Muscle of back (tissue), 13 donors: ENCODE measurements around the gene RIMBP3B. TPM values are rescaled to one million over a fixed set of nuclear protein-coding genes. Genes with fewer than 3 reads are reported as not detected.
"Not testable (repeated sequence)": the region's sequence is repeated elsewhere in the genome, so short reads cannot be mapped to it uniquely, and the experiment has no call there.

Experiments used
- DNase-seq, 3 donors: peaks; one replicate each; pipeline versions ENCODE4 v3.0.0 to v3.0.0-alpha.2; 2013
- long read RNA-seq, 9 donors: transcript quantifications; one replicate each; lab custom pipeline, GENCODE V29; 2026
- polyA plus RNA-seq, 10 donors: library from polyadenylated mRNA; unstranded; fragments of 120-200 nt; gene quantifications; one replicate each; pipeline ENCODE4 v1.2.1, GENCODE V29; 2013; ENCODE audit not compliant: insufficient read length in 10 of 10

The RIMBP3B gene
- not detected for polyA plus RNA-seq
- long read RNA-seq, donor 1: 0 reads
- long read RNA-seq, donor 2, full-length matches to known transcripts: 1 of 1 reads
- long read RNA-seq, donor 2, partial matches to known transcripts: 0 of 1 reads
- long read RNA-seq, donor 2, other reads (novel, unspliced or antisense): 0 of 1 reads
- long read RNA-seq, donor 3: 0 reads
- long read RNA-seq, donor 4: 0 reads
- long read RNA-seq, donor 5: 0 reads
- long read RNA-seq, donor 6: 0 reads
- long read RNA-seq, donor 7: 0 reads
- long read RNA-seq, donor 8: 0 reads
- long read RNA-seq, donor 9: 0 reads

DNA sequence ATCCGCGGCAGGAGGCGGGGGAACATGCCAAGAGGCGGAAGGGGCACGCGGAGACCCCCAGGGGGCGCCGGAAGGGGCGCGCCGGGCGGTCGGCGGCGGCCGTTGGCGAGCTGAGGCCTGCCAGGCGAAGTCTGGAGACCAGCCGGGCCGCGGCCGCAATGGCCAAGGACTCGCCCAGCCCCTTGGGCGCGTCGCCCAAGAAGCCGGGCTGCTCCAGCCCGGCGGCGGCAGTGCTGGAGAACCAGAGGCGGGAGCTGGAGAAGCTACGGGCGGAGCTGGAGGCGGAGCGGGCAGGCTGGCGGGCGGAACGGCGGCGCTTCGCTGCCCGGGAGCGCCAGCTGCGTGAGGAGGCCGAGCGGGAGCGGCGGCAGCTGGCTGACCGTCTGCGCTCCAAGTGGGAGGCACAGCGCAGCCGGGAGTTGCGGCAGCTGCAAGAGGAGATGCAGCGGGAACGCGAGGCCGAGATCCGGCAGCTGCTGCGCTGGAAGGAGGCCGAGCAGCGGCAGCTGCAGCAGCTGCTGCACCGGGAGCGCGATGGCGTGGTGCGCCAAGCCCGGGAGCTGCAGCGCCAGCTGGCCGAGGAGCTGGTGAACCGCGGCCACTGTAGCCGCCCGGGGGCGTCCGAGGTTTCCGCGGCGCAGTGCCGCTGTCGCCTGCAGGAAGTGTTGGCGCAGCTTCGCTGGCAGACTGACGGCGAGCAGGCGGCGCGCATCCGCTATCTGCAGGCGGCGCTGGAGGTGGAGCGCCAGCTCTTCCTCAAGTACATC is at the start of gene RIMBP3B:
Gene RIMBP3B (plus strand): TSS at position 51 of the 767 bp plus-strand sequence. CDS start 108 bp downstream, at position 159.
- DNase-seq: not testable (repeated sequence)

DNA sequence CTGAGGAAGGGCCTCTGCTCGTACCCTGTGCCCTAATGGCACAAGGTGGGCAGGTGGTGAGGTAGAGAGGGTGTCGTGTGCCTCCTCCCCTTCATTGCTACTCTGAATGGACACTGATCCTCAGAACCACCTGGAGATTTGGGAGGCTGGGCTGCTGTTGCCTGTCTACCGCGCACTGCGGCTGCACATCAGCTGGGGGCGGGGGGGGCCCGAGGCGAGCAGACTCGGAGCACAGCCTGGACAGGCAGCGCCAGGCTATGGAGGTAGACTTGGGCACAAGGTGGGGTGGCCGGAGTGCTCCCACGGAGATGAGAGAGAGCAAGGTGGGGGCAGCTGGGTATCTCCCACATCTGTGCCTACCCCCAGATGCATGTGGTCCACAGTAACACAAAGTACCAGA is 26.0 kb upstream of the RIMBP3B start:
- not testable (repeated sequence) for DNase-seq

DNA sequence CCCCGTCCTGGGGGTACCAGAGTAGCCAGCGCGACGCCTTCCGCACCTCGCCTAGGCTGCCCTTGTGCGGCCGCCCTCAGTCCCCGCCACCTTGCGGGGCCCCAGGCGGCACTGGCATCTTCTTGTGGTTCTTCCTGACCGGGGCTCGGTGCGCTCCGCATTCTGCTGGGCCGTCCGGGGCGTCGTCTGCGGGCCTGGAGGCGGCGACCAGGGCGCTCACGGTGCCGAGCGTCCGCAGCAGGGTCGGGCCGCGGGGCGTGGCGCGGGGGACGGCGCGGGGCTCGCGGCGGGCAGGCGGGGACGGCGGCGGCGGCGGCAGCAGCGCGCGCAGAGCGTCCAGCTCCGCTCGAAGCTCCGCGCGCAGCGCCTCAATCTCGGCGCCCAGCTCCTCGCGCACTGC is 23.0 kb upstream of the RIMBP3B start:
- not testable (repeated sequence) for DNase-seq

- DNase-seq: not testable (repeated sequence)
Observed at GRCh38 chr22:21362473-21362872, 21.1 kb upstream of the RIMBP3B start.

GRCh38 chr22:21363061-21363460 is 20.5 kb upstream of the RIMBP3B start:
- not testable (repeated sequence) for DNase-seq

- not testable (repeated sequence) for DNase-seq
Observed at GRCh38 chr22:21363803-21364202, 19.7 kb upstream of the RIMBP3B start.

GRCh38 chr22:21364362-21364761 is 19.2 kb upstream of the RIMBP3B start:
- DNase-seq: not testable (repeated sequence)

DNA sequence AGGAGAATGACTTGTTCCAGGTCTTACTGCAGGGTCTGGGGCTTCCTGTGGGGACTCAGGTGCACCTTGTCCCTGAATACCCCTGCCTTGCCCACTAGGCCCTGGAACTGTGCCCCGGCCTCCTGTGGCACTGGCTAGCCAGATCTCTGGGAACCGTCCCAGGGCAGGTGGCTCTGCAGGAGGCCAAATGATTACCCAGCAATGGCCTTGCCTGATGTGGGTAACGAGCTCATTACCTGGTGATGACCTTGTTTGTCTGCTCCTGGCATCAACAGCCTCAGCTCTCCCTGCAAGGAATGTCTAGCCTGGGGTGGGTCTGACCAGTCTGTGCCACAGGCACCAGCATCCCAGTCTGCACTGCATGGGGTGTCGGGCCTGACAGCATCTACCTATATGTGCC is 18.2 kb upstream of the RIMBP3B start:
- DNase-seq: not testable (repeated sequence)

GRCh38 chr22:21368603-21369310 is 14.8 kb upstream of the RIMBP3B start:
- not testable (repeated sequence) for DNase-seq

- DNase-seq: not testable (repeated sequence)
Observed at GRCh38 chr22:21375880-21376279, 7.7 kb upstream of the RIMBP3B start.

DNA sequence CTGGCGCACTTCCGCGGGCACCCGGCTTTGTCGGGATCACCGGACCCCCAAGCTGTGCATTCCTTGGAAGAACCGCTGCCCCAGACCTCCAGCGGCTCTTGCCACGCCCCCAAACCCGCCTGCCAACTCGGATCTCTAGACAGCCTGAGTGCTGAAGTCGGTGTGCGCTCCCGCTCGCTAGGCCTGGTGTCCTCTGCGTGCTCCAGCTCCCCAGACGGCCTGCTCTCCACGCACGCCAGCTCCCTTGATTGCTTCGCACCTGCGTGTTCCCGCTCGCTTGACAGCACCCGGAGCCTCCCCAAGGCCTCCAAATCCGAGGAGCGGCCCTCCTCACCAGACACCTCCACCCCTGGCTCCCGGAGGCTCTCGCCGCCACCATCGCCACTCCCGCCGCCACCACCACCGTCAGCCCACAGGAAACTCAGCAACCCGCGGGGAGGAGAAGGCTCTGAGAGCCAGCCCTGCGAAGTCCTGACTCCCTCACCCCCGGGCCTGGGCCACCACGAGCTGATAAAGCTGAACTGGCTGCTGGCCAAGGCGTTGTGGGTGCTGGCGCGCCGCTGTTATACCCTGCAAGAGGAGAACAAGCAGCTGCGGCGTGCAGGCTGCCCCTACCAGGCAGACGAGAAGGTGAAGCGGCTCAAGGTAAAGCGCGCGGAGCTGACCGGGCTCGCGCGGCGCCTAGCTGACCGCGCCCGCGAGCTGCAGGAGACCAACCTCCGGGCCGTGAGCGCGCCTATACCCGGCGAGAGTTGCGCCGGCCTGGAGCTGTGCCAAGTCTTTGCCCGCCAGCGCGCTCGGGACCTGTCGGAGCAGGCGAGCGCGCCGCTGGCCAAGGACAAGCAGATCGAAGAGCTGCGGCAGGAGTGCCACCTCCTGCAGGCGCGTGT is 1.2 kb downstream of the RIMBP3B start:
- not testable (repeated sequence) for DNase-seq

DNA sequence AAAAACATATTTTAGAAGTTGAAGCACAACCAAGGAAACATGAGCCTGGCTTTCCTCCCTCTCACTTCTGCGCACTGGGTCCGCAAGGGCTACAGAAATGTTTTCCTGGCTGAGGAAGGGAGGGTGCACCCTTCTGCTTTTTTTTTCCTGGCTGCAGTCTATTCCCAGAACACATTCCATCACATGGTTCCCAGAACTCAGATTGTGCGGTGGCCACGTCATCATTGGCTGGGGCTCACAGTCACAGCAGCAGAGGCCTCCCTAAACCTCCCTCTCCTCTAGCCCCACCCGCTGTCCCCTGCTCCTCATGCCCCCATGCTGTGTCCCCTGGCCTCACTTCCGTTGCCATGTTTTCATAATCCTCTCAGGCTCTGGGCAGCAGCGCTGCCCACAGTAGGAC is 5.9 kb downstream of the RIMBP3B start:
- DNase-seq: not testable (repeated sequence)

DNA sequence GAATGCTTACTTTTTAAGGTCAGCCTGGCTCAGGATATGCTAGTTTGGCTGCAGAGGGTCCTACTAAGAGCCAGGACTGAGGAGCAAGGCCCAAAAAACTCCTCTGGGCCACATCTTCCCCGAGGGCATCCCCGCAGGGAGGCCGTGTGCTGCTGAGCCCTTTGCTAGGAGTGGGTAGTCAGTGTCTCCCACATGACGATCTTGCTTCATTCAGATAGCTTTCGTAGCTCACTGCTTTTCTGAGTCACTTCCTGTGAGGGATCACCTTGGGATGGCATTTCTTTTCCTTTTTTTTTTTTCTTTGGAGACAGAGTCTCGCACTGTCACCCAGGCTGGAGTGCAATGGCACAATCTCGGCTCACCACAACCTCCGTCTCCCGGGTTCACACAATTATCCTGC is 6.5 kb downstream of the RIMBP3B start:
- not testable (repeated sequence) for DNase-seq

GRCh38 chr22:21394613-21395012 is 11.1 kb downstream of the RIMBP3B start:
- DNase-seq: not testable (repeated sequence)

DNA sequence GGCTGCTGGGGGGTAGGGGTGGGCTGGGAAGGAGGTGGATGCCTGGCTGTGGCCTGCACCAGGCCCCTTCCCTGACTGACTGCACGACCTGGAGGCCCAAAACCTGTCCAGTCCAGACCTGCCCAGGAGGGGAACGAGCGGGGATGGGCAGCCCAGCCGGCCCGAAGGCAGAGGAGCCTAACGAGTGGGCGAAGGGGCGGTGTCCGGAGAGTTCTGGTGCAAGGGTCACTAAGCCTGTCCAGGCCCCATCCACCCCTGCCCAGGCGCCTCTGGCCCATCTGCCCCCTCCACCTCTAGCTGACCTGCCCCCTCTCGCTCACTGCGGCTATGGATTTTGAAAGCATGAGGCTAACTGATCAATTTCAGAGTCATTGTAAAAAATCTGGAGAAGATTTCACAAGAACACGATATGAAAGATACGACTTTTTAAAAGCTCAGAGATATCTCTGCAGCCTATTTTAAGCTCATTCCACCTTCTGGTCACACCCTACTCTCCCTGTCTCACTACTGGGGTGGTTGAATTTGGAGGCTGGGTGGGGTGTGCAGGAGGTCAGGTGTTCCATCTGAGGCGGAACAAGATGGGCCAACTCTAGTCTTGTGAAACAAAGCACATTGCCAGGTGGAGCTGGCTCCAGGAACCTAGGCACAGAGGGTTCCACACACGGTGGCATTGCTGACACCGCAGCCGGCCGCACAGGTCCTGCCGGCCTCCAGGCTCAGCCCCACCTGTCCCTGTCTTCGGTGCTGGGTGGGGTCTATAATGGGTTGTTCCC is 17.8 kb downstream of the RIMBP3B start:
- DNase-seq: not testable (repeated sequence)

GRCh38 chr22:21402763-21403314 is 19.3 kb downstream of the RIMBP3B start:
- not testable (repeated sequence) for DNase-seq

DNA sequence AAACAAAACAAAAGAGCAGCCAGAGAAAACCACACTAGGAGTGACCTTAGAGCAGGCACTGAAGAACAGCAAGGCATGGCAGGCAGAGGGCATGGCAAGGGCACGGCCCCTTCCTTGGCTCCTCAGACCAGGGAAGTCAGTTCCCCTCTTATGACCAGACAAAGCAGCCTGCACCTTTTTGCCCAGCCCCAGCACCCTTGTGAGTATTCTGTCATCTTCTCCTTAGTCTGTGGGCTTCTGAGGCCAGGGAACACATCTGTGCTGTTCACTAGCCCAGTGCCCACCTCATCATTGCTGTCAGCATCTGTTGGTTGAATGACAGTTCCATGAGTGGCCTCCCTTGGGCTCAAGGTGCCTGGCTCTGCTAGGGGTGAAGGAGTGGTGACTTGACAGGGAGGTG is 23.6 kb downstream of the RIMBP3B start:
- not testable (repeated sequence) for DNase-seq

DNA sequence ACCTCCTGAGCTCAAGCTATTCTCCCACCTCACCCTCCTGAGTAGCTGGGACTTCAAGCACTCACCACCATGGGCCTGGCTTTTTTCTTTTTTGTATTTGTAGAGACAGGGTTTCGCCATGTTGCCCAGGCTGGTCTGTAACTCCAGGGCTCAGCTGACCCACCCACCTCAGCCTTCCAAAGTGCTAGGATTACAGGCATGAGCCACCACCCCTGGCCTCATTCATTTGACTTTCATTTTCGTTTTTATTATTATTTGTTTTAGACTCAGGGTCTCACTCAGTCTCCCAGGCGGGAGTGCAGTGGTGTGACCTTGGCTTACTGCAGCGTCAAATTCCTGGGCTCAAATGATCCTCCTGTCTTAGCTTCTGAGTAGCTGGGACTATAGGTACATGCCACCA is 24.2 kb downstream of the RIMBP3B start:
- not testable (repeated sequence) for DNase-seq

GRCh38 chr22:21416375-21416774 is 32.8 kb downstream of the RIMBP3B start:
- DNase-seq: not testable (repeated sequence)

GRCh38 chr22:21417227-21417746 is 33.7 kb downstream of the RIMBP3B start, which contains the start of gene HIC2:
TSS of gene HIC2 (plus strand) at chr22:21417371. CDS start at chr22:21442832, 25,461 bp downstream.
- not testable (repeated sequence) for DNase-seq
